AG04449 (cell line): Measurements from ENCODE around the gene DHRS2.

Source experiments
- CTCF ChIA-PET: fragments of 350-600 bp; formaldehyde crosslinking; extraction: SDS; loops from one replicate; lab custom pipeline; 2021; ENCODE audit warnings: antibody characterized with exemption; lab: Yijun Ruan, JAX
- POLR2A ChIA-PET: fragments of 400-600, 350-600 bp; formaldehyde crosslinking; extraction: SDS; loops from one replicate; lab custom pipeline; 2020; ENCODE audit warnings: antibody characterized with exemption, inconsistent platforms; lab: Yijun Ruan, JAX
- DNase-seq: peaks from one replicate; pipeline ENCODE4 v3.0.0-alpha.2; 2010; ENCODE audit warnings: low read depth, low spot score
- H3K4me3 ChIP-seq: 2 replicates; pipeline ENCODE4 v1.5.1; 2011; ENCODE audit warnings: low read depth, mild to moderate bottlenecking, control low read depth, low read length
- TF ChIP-seq, protein P1 (sequence below): IDR thresholded peaks from one replicate; pipeline ENCODE4 v1.5.1; 2011; ENCODE audit warnings: mild to moderate bottlenecking, moderate library complexity, low read length, control low read depth, inconsistent platforms; ENCODE audit not compliant: insufficient read depth; ENCODE audit errors: missing control alignments

Gene DHRS2

DNA sequence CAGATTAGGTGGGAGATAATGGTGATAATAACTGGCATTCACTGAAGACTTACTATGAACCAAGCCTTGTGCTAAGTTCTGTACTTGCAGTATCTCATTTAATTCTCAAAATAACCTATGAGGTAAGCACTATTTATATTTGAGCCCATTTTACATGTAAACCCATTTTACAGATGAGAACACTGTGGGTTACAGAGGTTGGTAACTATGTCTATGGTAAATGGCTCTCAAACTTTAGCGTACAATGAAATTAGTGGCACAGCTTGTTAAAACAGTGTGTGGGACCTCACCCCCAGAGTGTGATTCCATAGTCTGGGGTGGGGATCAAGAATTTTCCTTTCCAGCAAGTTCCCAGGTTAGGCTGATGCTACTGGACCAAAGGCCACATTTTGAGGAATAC is 35.4 kb upstream of the DHRS2 start:
- DNase-seq, result no peak
- TF ChIP-seq, protein P1, sequence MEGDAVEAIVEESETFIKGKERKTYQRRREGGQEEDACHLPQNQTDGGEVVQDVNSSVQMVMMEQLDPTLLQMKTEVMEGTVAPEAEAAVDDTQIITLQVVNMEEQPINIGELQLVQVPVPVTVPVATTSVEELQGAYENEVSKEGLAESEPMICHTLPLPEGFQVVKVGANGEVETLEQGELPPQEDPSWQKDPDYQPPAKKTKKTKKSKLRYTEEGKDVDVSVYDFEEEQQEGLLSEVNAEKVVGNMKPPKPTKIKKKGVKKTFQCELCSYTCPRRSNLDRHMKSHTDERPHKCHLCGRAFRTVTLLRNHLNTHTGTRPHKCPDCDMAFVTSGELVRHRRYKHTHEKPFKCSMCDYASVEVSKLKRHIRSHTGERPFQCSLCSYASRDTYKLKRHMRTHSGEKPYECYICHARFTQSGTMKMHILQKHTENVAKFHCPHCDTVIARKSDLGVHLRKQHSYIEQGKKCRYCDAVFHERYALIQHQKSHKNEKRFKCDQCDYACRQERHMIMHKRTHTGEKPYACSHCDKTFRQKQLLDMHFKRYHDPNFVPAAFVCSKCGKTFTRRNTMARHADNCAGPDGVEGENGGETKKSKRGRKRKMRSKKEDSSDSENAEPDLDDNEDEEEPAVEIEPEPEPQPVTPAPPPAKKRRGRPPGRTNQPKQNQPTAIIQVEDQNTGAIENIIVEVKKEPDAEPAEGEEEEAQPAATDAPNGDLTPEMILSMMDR, result no peak
- ChIA-PET POLR2A (no interaction called here), CTCF (interaction anchor here (4.3 kb wide), 1 partner anchor 11 kb away, joined by 28 read pairs; no protein-coding TSS in a partner anchor)
- H3K4me3 ChIP-seq, result no peak overlapping the region

DNA sequence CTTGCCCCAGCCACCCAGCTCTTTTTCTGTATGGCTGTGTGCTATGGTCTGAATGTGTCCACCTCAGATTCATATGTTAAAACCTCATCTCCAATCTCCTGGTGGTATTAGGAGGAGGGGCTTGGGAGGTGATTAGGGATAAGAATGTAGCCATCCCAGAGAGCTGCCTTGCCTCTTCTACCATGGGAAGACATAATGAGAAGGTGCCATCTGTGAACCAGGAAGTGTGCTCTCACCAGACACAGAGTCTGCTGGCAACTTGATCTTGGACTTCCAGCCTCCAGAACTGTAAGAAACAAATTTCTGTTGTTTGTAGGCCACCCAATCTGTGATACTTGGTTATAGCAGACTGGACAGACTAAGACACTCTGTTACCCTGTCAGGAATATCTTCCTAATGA is 34.7 kb upstream of the DHRS2 start:
- ChIA-PET CTCF (interaction anchor here (4.3 kb wide), 1 partner anchor 12 kb away, joined by 28 read pairs; no protein-coding TSS in a partner anchor), POLR2A (no interaction called here)
- TF ChIP-seq, protein P1, result no peak
- no peak overlapping the region for H3K4me3 ChIP-seq
- DNase-seq, result no peak

DNA sequence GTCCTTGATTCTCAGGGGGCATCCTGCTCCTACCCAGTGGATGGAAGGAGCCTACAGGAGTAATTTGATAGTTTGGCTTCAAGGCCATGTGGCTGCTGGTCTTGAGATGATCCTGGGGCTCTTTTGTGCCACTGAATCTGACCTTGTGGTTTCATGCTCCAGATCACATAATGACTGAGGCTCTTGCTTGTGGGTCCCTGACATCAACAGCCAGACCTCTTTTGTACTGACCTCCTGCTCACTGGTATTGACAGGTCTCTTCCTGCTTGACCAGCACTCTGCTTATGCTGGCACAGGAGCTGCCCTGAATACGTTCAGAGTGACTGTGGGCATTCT is 34.4 kb upstream of the DHRS2 start:
- TF ChIP-seq, protein P1, result no peak
- ChIA-PET CTCF (interaction anchor here (4.3 kb wide), 1 partner anchor 12 kb away, joined by 28 read pairs; no protein-coding TSS in a partner anchor), POLR2A (no interaction called here)
- DNase-seq, result no peak
- H3K4me3 ChIP-seq, result no peak overlapping the region

DNA sequence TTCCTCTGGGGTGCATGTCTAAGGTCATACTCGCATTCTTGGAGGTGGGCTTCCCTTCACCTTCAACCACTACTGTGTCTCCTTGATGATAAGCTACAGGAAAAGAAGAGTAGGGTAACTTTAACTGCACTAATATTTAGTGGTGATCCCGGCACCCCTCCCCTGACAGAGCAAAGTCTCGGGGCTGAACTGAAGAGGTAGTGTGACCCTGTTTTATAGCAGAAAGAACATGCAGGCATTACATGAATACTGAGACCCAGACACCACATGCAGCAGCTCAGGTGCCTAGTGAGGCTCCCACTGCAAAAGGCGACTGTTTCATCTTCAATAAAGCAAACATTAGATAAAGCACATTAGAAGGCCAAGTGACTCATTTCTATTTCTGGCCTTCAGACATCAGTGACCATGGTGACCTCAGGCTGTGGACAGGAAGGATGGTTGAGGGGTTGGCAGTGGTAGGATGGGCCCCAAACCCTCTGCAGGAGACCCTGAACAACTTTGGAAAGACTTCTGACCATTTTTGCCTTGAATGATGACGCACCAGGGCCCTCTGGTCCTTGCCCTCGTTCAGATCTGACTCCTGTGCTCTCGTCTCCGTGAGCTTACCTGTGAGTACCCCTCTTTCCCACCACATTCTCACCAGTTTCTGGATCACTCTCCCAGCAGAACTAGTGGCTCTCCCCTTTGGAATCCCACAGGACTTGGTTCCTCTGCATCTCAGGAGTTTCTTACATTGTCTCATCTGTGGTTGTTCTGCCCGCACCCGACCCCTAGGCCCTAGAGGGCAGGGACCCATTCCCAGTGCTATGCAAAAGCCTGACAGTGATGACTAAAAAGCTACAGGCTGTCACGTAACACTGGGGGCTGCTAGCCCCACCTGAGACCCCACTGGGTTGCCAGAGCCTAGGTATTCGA is 33.7 kb upstream of the DHRS2 start:
- ChIA-PET CTCF (interaction anchor here (1.8 to 4.3 kb wide), 2 partner anchors 13 to 30 kb away, joined by 7 to 28 read pairs; no protein-coding TSS in a partner anchor), POLR2A (no interaction called here)
- no peak for DNase-seq
- TF ChIP-seq, protein P1, result no peak
- no peak overlapping the region for H3K4me3 ChIP-seq

DNA sequence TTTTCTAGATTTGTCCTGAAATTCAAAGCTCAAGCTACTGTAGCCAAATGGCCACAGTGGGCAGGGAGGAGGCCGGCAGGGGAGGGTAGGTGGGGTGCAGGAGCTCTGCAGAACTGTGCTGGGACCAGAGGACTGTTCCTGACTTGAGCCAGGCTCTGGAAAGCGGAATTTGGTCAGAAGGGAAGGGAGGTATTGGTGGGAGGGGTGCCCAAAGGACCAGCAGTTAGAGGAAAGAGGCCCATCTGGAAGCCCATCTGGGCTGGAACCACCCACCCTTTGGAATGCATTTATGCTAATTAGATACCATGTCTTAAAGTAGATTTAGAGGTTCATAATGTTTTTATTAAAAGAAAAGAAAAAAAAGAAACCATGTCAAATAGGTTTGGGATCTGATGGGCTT is 33.1 kb upstream of the DHRS2 start:
- no peak overlapping the region for H3K4me3 ChIP-seq
- CTCF ChIA-PET, result interaction anchor here (1.8 to 4.3 kb wide), 2 partner anchors 14 to 29 kb away, joined by 7 to 28 read pairs; no protein-coding TSS in a partner anchor
- POLR2A ChIA-PET, result no interaction called here
- TF ChIP-seq, protein P1, result no peak
- no peak for DNase-seq

DNA sequence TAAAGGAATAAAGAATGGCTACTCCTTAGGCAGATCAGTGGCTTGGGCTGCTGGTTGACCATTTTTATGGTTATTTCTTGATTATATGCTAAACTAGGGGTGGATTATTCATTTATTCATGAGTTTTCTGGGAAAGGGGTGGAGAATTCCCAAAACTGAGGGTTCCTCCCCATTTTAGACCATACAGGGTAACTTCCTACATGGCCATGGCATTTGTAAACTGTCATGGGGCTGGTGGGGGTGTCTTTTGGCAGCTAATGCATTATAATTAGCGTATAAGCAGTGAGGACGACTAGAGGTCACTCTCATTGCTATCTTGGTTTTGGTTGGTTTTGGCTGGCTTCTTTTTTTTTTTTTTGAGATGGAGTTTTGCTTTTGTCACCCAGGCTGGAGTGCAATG is 32.0 kb upstream of the DHRS2 start:
- CTCF ChIA-PET, result interaction anchor here (1.8 kb wide), 1 partner anchor 28 kb away, joined by 7 read pairs; no protein-coding TSS in a partner anchor
- TF ChIP-seq, protein P1, result no peak
- DNase-seq, result no peak
- POLR2A ChIA-PET, result no interaction called here
- H3K4me3 ChIP-seq, result no peak overlapping the region
